Measurements from ENCODE around the gene PID1. TPM values are rescaled to one million over a fixed set of nuclear protein-coding genes. Genes with fewer than 3 reads are reported as not detected.

Gene PID1
- polyA plus RNA-seq, 3 donors, result 61.8 to 117 (median 62.3) TPM

GRCh38 chr2:229301237-229301636 lies 30.1 kb upstream of the PID1 start:
- WGBS (ENCODE audit: insufficient coverage), result 56% methylated on average over 2 of the region's 2 CpGs
- intact Hi-C loops (cut with micrococcal nuclease), result loop anchor here in 1 of 2 donors (2.0 kb wide), 1 partner anchor 18 kb away; no protein-coding TSS in a partner anchor
- no peak overlapping the region for H3K4me2 ChIP-seq (replicated peaks; ENCODE audit: extremely low read depth, low read length, poor library complexity, severe bottlenecking)
- peak overlapping the region in 1 of 2 donors; percentile 4 for H3K4me3 Mint-ChIP-seq
- no peak overlapping the region for H2AFZ ChIP-seq (ENCODE audit: insufficient read depth, low read depth, low read length, poor library complexity, severe bottlenecking)
- no peaks in the 10 kb centered on the region for H4K20me1 ChIP-seq (ENCODE audit: insufficient read depth, low read length)
- no peak overlapping the region for H3K4me3 ChIP-seq (replicated peaks in 1 of 3; ENCODE audit: low read depth in 2 of 3, low read length in 3 of 3)
- peak overlapping the region; percentile 100 for H3K27ac Mint-ChIP-seq
- H3K9me3 ChIP-seq (replicated peaks in 1 of 2; ENCODE audit: control insufficient read depth in 1 of 2, insufficient read depth in 1 of 2, low read length in 2 of 2), result no peaks in the 10 kb centered on the region
- peaks cover 65% of the 10 kb centered on the region for H3K4me1 Mint-ChIP-seq
- H3K9me3 Mint-ChIP-seq, result peaks cover 0 to 11% (median 5%) of the 10 kb centered on the region in 7 donors
- no peaks in the 10 kb centered on the region for H3K36me3 ChIP-seq (replicated peaks in 1 of 2; ENCODE audit: control insufficient read depth in 1 of 2, insufficient read depth in 2 of 2, low read length in 2 of 2)
- H3K27me3 ChIP-seq (ENCODE audit: control insufficient read depth in 2 of 2, insufficient read depth in 2 of 2, low read length in 2 of 2), result no peaks in the 10 kb centered on the region
- peaks cover 59 to 73% of the 10 kb centered on the region in 2 donors for H3K4me1 ChIP-seq (ENCODE audit: control insufficient read depth in 1 of 2, insufficient read depth in 2 of 2, low read length in 2 of 2)
- peak; percentile 73 to 86 (median 82) for DNase-seq
- H3K27me3 Mint-ChIP-seq (ENCODE audit: low read depth in 3 of 3), result peaks cover 0 to 6% (median 2%) of the 10 kb centered on the region in 3 donors
- H3K79me2 ChIP-seq (ENCODE audit: insufficient read depth, low read length), result no peaks in the 10 kb centered on the region
- peak overlapping the region; percentile 95 to 100 for H3K27ac ChIP-seq (ENCODE audit: low read depth in 1 of 2, low read length in 2 of 2)
- no peak for TF ChIP-seq CTCF (IDR thresholded peaks at IDR 0.05)
- peaks cover 11 to 28% of the 10 kb centered on the region in 2 donors for H3K36me3 Mint-ChIP-seq
- peak overlapping the region; percentile 82 for H3K9ac ChIP-seq (ENCODE audit: insufficient read depth, low read length, poor library complexity, severe bottlenecking)

GRCh38 chr2:229300790-229301189 lies 29.7 kb upstream of the PID1 start:
- no peak for TF ChIP-seq CTCF (IDR thresholded peaks at IDR 0.05)
- peaks cover 0 to 6% (median 2%) of the 10 kb centered on the region in 3 donors for H3K27me3 Mint-ChIP-seq (ENCODE audit: low read depth in 3 of 3)
- H3K4me1 Mint-ChIP-seq, result peaks cover 69% of the 10 kb centered on the region
- peak overlapping the region; percentile 82 for H3K9ac ChIP-seq (ENCODE audit: insufficient read depth, low read length, poor library complexity, severe bottlenecking)
- no peak overlapping the region for H3K4me3 ChIP-seq (replicated peaks in 1 of 3; ENCODE audit: low read depth in 2 of 3, low read length in 3 of 3)
- 33% methylated on average over 1 of the region's 3 CpGs for WGBS (ENCODE audit: insufficient coverage)
- no peaks in the 10 kb centered on the region for H3K9me3 ChIP-seq (replicated peaks in 1 of 2; ENCODE audit: control insufficient read depth in 1 of 2, insufficient read depth in 1 of 2, low read length in 2 of 2)
- peak; percentile 83 to 97 (median 90) for DNase-seq
- H3K4me1 ChIP-seq (ENCODE audit: control insufficient read depth in 1 of 2, insufficient read depth in 2 of 2, low read length in 2 of 2), result peaks cover 63 to 78% of the 10 kb centered on the region in 2 donors
- H3K4me3 Mint-ChIP-seq, result peak overlapping the region; percentile 4 to 49
- no peaks in the 10 kb centered on the region for H4K20me1 ChIP-seq (ENCODE audit: insufficient read depth, low read length)
- peaks cover 0 to 11% (median 5%) of the 10 kb centered on the region in 7 donors for H3K9me3 Mint-ChIP-seq
- intact Hi-C loops (cut with micrococcal nuclease), result loop anchor here in 1 of 2 donors (2.0 kb wide), 1 partner anchor 18 kb away; no protein-coding TSS in a partner anchor
- no peaks in the 10 kb centered on the region for H3K27me3 ChIP-seq (ENCODE audit: control insufficient read depth in 2 of 2, insufficient read depth in 2 of 2, low read length in 2 of 2)
- no peaks in the 10 kb centered on the region for H3K36me3 ChIP-seq (replicated peaks in 1 of 2; ENCODE audit: control insufficient read depth in 1 of 2, insufficient read depth in 2 of 2, low read length in 2 of 2)
- peaks cover 11 to 25% of the 10 kb centered on the region in 2 donors for H3K36me3 Mint-ChIP-seq
- no peak overlapping the region for H3K4me2 ChIP-seq (replicated peaks; ENCODE audit: extremely low read depth, low read length, poor library complexity, severe bottlenecking)
- no peak overlapping the region for H2AFZ ChIP-seq (ENCODE audit: insufficient read depth, low read depth, low read length, poor library complexity, severe bottlenecking)
- peak overlapping the region; percentile 100 for H3K27ac Mint-ChIP-seq
- peak overlapping the region; percentile 95 to 100 for H3K27ac ChIP-seq (ENCODE audit: low read depth in 1 of 2, low read length in 2 of 2)
- H3K79me2 ChIP-seq (ENCODE audit: insufficient read depth, low read length), result no peaks in the 10 kb centered on the region
